HG03565 (cell line): ENCODE results near the gene TMEM33.

Experiments used
- ATAC-seq: cut with Tn5 transposase; IDR thresholded peaks from one replicate; pipeline ENCODE4 v1.9.1; 2021; ENCODE audit warnings: mild to moderate bottlenecking, moderate library complexity; ENCODE audit not compliant: unreplicated experiment

Gene TMEM33

GRCh38 chr4:41994461-41994985, 59.3 kb downstream of the TMEM33 start:
- no peak for ATAC-seq

DNA sequence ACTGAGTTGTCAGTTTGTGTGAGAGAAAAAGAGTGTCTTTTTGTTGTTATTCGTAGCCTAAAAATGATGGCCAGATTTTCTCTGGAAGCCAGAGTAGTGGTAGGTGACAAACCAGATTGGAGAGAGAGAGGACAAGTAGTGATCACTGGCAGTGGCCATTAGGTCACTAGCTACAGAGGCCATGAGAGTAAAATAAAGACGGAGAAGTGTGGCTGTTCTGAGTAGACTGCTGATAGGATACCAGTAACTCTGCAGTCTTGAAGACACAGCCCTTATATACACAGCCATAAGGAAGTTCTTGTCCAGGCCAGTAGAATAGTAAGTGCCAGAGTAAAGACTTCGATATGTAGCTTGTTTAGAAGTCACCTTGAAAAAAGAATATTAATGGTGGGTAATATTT, 62.8 kb downstream of the TMEM33 start:
- no peak for ATAC-seq

DNA sequence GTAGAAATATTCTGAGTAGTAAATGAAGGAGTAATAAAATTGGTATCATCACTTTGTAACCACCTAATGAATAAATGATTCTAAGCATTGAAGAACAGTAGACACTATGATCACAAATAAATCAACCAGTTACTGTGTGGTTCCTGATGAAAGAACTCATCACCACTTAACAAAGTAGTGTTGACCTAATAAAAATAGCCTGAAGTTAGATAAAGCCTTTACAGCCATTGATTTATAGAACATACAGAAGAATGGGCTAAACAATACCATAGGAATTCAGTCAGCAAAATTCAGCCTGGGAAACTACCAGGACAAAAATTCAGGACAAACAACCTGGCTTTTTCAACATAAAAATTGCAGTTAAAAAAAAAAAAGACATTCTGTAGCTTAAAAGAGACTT, 64.1 kb downstream of the TMEM33 start:
- no peak for ATAC-seq

GRCh38 chr4:42008011-42008786, 73.0 kb downstream of the TMEM33 start:
- ATAC-seq: no peak
